Measurements from ENCODE around the gene PGBD2. TPM values are rescaled to one million over a fixed set of nuclear protein-coding genes. Genes with fewer than 3 reads are reported as not detected.

The PGBD2 gene
- total and polyA plus RNA-seq, 2 of the 13 experiments (the other 11 are each of a cell fraction or from before 2014, with no cell fraction given): 6.0 to 7.4 TPM

- TF ChIP-seq ZUFSP (CRISPR knock-in tag; IDR thresholded peaks at IDR 0.05; ENCODE audit: borderline replicate concordance) (no peak), ELF1 (CRISPR knock-in tag; IDR thresholded peaks at IDR 0.05) (no peak), FIP1L1 (IDR thresholded peaks at IDR 0.05; ENCODE audit: borderline replicate concordance, insufficient read depth, low read depth, low read length) (no peak), NFIC (IDR thresholded peaks at IDR 0.05; ENCODE audit: low read length) (no peak), AFF4 (CRISPR knock-in tag; IDR thresholded peaks at IDR 0.05) (no peak), GRHL1 (CRISPR knock-in tag; conservative IDR thresholded peaks at IDR 0.05) (no peak), JARID2 (CRISPR knock-in tag; IDR thresholded peaks at IDR 0.05; ENCODE audit: insufficient replicate concordance) (peak; percentile 50), ZNF749 (CRISPR knock-in tag; IDR thresholded peaks at IDR 0.05; ENCODE audit: borderline replicate concordance) (no peak), ZNF574 (CRISPR knock-in tag; IDR thresholded peaks at IDR 0.05) (peak; percentile 79), ZNF761 (CRISPR knock-in tag; conservative IDR thresholded peaks at IDR 0.05) (no peak; the same call in 1 of the 2 replicates), KMT2A (CRISPR knock-in tag; IDR thresholded peaks at IDR 0.05) (peak; percentile 27; the same call in 1 of the 2 replicates), LBX2 (CRISPR knock-in tag; IDR thresholded peaks at IDR 0.05; ENCODE audit: borderline replicate concordance) (no peak), ZNF883 (CRISPR knock-in tag; IDR thresholded peaks at IDR 0.05; ENCODE audit: not compliant biosample characterization) (peak; percentile 57), NRL (CRISPR knock-in tag; IDR thresholded peaks at IDR 0.05; ENCODE audit: borderline replicate concordance) (peak; percentile 87), KDM5B (CRISPR knock-in tag; IDR thresholded peaks at IDR 0.05; ENCODE audit: borderline replicate concordance) (peak; percentile 59; the same call in 1 of the 2 replicates), SIX4 (CRISPR knock-in tag; IDR thresholded peaks at IDR 0.05) (no peak), MEF2D (CRISPR knock-in tag; IDR thresholded peaks at IDR 0.05) (peak; percentile 71; the same call in 1 of the 2 replicates)
Measured at GRCh38 chr1:248862998-248863881, 42.8 kb upstream of the PGBD2 start (continued).

Measured in HepG2 (cell line).